Keratinocyte (primary cell): Measurements from ENCODE around the gene SMOC1. TPM values are rescaled to one million over a fixed set of nuclear protein-coding genes. Genes with fewer than 3 reads are reported as not detected.

Experiments
- DNase-seq: peaks from one replicate; pipeline ENCODE4 v3.0.0-alpha.2; 2011; ENCODE audit warnings: low read depth, missing footprints, low spot score
- FAIRE-seq: peaks from 2 replicates; lab custom pipeline; 2011; peaks lifted over from hg19 to GRCh38; lab: Jason Lieb, UNC
- H2AFZ ChIP-seq: 2 replicates; pipeline ENCODE4 v1.6.0; 2012; ENCODE audit warnings: low read length, control low read depth, inconsistent platforms; ENCODE audit not compliant: control insufficient read depth
- H3K27ac ChIP-seq: 2 replicates; pipeline ENCODE4 v1.5.1; 2011; ENCODE audit warnings: low read length; ENCODE audit not compliant: control insufficient read depth, insufficient read depth
- H3K27me3 ChIP-seq: 3 replicates; pipeline ENCODE4 v1.6.0; 2011; ENCODE audit warnings: low read length; ENCODE audit not compliant: control insufficient read depth, insufficient read depth; ENCODE audit errors: extremely low read depth
- H3K36me3 ChIP-seq, 2 experiments: 2 replicates in 1 of 2; 3 replicates in 1 of 2; pipeline ENCODE4 v1.5.1; 2011; ENCODE audit warnings: low read length in 2 of 2, mild to moderate bottlenecking in 1 of 2; ENCODE audit not compliant: control insufficient read depth in 2 of 2, insufficient read depth in 2 of 2; ENCODE audit errors: extremely low read depth in 1 of 2
- H3K4me1 ChIP-seq: 3 replicates; pipeline ENCODE4 v1.5.1; 2011; ENCODE audit warnings: low read length; ENCODE audit not compliant: control insufficient read depth, insufficient read depth; ENCODE audit errors: extremely low read depth
- H3K4me2 ChIP-seq: 3 replicates; pipeline ENCODE4 v1.6.0; 2011; ENCODE audit warnings: low read depth, low read length; ENCODE audit not compliant: control insufficient read depth, insufficient read depth; ENCODE audit errors: extremely low read depth
- H3K4me3 ChIP-seq, 3 experiments: fragments of 200-600 bp in 1 of 3; sonication (generic) in 1 of 3; 2 replicates in 2 of 3; 3 replicates in 1 of 3; pipeline ENCODE4 v1.5.1; 2011 to 2016; ENCODE audit warnings: low read length in 3 of 3, mild to moderate bottlenecking in 3 of 3, control low read depth in 2 of 3, inconsistent platforms in 1 of 3, low read depth in 1 of 3, mixed read lengths in 1 of 3, mixed run types in 1 of 3, moderate library complexity in 1 of 3; ENCODE audit not compliant: control insufficient read depth in 2 of 3, insufficient read depth in 2 of 3; ENCODE audit errors: extremely low read depth in 1 of 3
- H3K79me2 ChIP-seq: 2 replicates; pipeline ENCODE4 v1.6.0; 2012; ENCODE audit warnings: low read length; ENCODE audit not compliant: control insufficient read depth, insufficient read depth
- H3K9ac ChIP-seq: 3 replicates; pipeline ENCODE4 v1.6.0; 2011; ENCODE audit warnings: low read length; ENCODE audit not compliant: control insufficient read depth, insufficient read depth; ENCODE audit errors: extremely low read depth
- H3K9me1 ChIP-seq: 3 replicates; pipeline ENCODE4 v1.6.0; 2011; ENCODE audit warnings: low read length; ENCODE audit not compliant: control insufficient read depth, insufficient read depth; ENCODE audit errors: extremely low read depth
- H3K9me3 ChIP-seq: 2 replicates; pipeline ENCODE4 v1.5.1; 2012; ENCODE audit warnings: low read depth, low read length; ENCODE audit not compliant: control insufficient read depth
- H4K20me1 ChIP-seq: 3 replicates; pipeline ENCODE4 v1.6.0; 2011; ENCODE audit warnings: low read length; ENCODE audit not compliant: control insufficient read depth, insufficient read depth; ENCODE audit errors: extremely low read depth
- CTCF ChIP-seq, 3 experiments: IDR thresholded peaks in 1 of 3; conservative IDR thresholded peaks in 1 of 3; optimal IDR thresholded peaks in 1 of 3; 2 replicates in 2 of 3; 3 replicates in 1 of 3; pipeline versions ENCODE3 to v1.5.1; 2011; ENCODE audit warnings: low read length in 3 of 3, mild to moderate bottlenecking in 3 of 3, moderate library complexity in 2 of 3, control low read depth in 1 of 3, inconsistent platforms in 1 of 3; ENCODE audit not compliant: insufficient read depth in 2 of 3; ENCODE audit errors: extremely low read depth in 1 of 3
- EZH2 ChIP-seq: IDR thresholded peaks from one replicate; pipeline ENCODE4 v1.6.1; 2012; ENCODE audit warnings: inconsistent platforms, mild to moderate bottlenecking, low read length, moderate library complexity
- dilution Hi-C: fragments of 300-500 bp; cut with MboI; formaldehyde crosslinking; loops from one replicate; pipeline ENCODE4 v1.7.0; 2020; ENCODE audit warnings: low sequenced_read_pairs; ENCODE audit not compliant: extremely low pct_ligation_motif_present
- polyA plus RNA-seq, 5 experiments: library from polyadenylated mRNA; depleted of rRNA in 3 of 5; stranded (reverse) in 3 of 5; stranded (forward) in 1 of 5; unstranded in 1 of 5; fragments of >200 nt; gene quantifications; 1 replicate in 1 of 5; 2 replicates in 3 of 5; 3 replicates in 1 of 5; pipeline versions ENCODE4 v1.2.1 to v1.2.3, GENCODE V29; 2011 to 2012; ENCODE audit warnings: missing spikeins in 2 of 5, low read depth in 1 of 5, low replicate concordance in 1 of 5

Gene SMOC1
- polyA plus RNA-seq, 1 donor (not counting 4 experiments of a cell fraction or from before 2014, with no cell fraction given): 6.0 TPM

- Histone ChIP-seq H3K27ac (no peak overlapping the region), H3K9ac (no peak overlapping the region), H3K79me2 (no peaks in the 10 kb centered on the region), H3K36me3 (peaks cover 0 to 5% of the 10 kb centered on the region in 2 experiments), H3K9me3 (no peaks in the 10 kb centered on the region), H3K9me1 (no peaks in the 10 kb centered on the region), H3K4me3 (no peak overlapping the region), H2AFZ (no peak overlapping the region), H3K27me3 (no peaks in the 10 kb centered on the region), H3K4me2 (no peak overlapping the region), H4K20me1 (no peaks in the 10 kb centered on the region), H3K4me1 (no peaks in the 10 kb centered on the region)
- dilution Hi-C loops: no loop called here
- DNase-seq (no peak), FAIRE-seq (no peak)
- TF ChIP-seq EZH2 (no peak), CTCF (optimal IDR thresholded peaks at IDR 0.05 in 1 of 3, IDR thresholded peaks at IDR 0.05 in 1 of 3, conservative IDR thresholded peaks at IDR 0.05 in 1 of 3; ENCODE audit: extremely low read depth in 1 of 3, insufficient read depth in 2 of 3, low read length in 3 of 3) (no peak)
Measured at GRCh38 chr14:69956970-69957369, 77.8 kb downstream of the SMOC1 start.

- no peak overlapping the region for H3K4me3 ChIP-seq
- H3K4me2 ChIP-seq: no peak overlapping the region
- no peaks in the 10 kb centered on the region for H4K20me1 ChIP-seq
- no peaks in the 10 kb centered on the region for H3K4me1 ChIP-seq
- no peaks in the 10 kb centered on the region for H3K9me1 ChIP-seq
- dilution Hi-C loops: no loop called here
- H3K27me3 ChIP-seq: no peaks in the 10 kb centered on the region
- TF ChIP-seq CTCF (optimal IDR thresholded peaks at IDR 0.05 in 1 of 3, IDR thresholded peaks at IDR 0.05 in 1 of 3, conservative IDR thresholded peaks at IDR 0.05 in 1 of 3; ENCODE audit: extremely low read depth in 1 of 3, insufficient read depth in 2 of 3, low read length in 3 of 3): no peak
- TF ChIP-seq EZH2: no peak
- H3K9me3 ChIP-seq: no peaks in the 10 kb centered on the region
- peaks cover 0 to 3% of the 10 kb centered on the region in 2 experiments for H3K36me3 ChIP-seq
- no peak overlapping the region for H2AFZ ChIP-seq
- H3K9ac ChIP-seq: no peak overlapping the region
- H3K27ac ChIP-seq: no peak overlapping the region
- DNase-seq: no peak
- FAIRE-seq: no peak
- H3K79me2 ChIP-seq: no peaks in the 10 kb centered on the region
Measured at GRCh38 chr14:69957986-69958385, 78.8 kb downstream of the SMOC1 start.
